ENCODE data around the gene ATXN7.

DNA sequence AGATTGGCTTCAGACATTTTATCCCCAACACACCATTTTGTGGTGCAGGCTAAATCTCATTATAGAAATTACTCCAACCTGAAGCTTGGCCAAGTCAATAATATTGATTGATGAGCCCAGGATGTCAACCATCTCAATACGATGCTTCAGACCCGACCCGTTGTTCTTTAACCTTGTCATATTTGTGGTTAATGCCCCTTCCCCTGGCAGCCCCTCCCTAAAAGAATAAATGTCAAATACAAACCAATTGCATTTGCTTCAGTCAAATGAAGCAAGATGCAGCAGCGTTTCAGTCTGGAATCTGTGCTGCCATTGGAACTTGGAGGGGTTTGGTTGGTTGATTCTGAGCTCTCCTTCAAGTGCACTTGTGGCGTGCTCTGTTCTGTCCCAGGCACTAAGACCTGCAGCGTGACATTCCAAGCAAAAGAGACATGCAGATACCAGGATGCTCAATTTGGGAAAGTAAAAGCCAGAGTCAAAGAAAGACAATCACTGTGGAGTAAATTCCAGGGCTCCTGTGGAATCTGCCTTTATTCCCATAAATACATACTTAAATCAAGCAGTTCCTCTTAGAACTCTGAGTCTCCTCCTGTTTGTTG is 183.4 kb downstream of the ATXN7 start:
- TF ChIP-seq, protein P1, sequence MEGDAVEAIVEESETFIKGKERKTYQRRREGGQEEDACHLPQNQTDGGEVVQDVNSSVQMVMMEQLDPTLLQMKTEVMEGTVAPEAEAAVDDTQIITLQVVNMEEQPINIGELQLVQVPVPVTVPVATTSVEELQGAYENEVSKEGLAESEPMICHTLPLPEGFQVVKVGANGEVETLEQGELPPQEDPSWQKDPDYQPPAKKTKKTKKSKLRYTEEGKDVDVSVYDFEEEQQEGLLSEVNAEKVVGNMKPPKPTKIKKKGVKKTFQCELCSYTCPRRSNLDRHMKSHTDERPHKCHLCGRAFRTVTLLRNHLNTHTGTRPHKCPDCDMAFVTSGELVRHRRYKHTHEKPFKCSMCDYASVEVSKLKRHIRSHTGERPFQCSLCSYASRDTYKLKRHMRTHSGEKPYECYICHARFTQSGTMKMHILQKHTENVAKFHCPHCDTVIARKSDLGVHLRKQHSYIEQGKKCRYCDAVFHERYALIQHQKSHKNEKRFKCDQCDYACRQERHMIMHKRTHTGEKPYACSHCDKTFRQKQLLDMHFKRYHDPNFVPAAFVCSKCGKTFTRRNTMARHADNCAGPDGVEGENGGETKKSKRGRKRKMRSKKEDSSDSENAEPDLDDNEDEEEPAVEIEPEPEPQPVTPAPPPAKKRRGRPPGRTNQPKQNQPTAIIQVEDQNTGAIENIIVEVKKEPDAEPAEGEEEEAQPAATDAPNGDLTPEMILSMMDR (IDR thresholded peaks at IDR 0.05): no peak
- no peak for TF ChIP-seq EP300 (IDR thresholded peaks at IDR 0.05)
- TF ChIP-seq POLR2AphosphoS5 (IDR thresholded peaks at IDR 0.05): no peak
- no peak for TF ChIP-seq POLR2A (IDR thresholded peaks at IDR 0.05; ENCODE audit: low read depth)

Data from esophagus muscularis mucosa (tissue), 4 donors.